SIG-M5 (cell line): ENCODE data around the gene TMEM186.
"Not testable (repeated sequence)": the region's sequence is repeated elsewhere in the genome, so short reads cannot be mapped to it uniquely, and the experiment has no call there.

ENCODE experiments used
- DNase-seq: peaks from one replicate; lab custom pipeline; 2025; lab: John Stamatoyannopoulos, UW

The TMEM186 gene, protein sequence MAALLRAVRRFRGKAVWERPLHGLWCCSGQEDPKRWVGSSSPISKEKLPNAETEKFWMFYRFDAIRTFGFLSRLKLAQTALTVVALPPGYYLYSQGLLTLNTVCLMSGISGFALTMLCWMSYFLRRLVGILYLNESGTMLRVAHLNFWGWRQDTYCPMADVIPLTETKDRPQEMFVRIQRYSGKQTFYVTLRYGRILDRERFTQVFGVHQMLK

DNA sequence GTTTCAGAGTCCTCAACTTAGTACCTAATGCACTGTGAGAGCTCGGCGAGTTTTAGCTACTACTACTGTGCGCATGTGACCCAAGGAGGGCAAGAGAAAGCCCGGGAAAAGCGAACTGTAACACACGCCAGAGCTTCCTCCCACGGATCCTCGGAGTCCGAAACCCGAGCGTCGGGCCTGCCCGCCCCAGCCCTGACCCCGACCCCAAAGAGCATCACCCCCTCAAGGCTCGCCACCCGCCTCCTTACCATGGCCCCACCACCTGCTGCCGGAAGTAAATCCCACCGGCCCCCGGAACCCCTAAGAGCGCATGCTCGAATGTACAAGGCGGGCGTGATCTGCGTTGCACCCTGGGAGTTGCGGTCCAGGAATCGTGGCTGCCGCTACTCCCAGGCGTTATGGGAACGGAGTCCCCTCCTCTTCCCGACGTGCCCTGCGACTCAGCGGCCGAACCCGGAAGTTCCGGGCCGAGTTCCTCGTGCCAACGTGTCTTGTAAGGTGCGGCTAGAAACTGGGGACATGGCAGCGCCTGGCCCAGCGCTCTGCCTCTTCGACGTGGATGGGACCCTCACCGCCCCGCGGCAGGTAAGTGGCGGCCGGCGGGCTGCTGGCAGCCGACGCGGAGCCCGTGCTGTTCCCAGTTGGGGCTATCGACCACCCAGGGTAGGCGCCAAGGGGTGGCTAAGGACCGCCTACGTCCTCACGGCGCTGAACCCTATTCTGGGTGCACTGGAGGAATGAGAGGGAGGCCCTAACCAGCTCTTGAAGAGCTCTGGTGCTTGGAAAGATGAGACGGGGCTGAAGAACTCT, at the start of gene TMEM186, which contains the start of gene PMM2:
TMEM186 (minus strand) TSS at position 276 of the 810 bp plus-strand sequence; CDS start at position 251, 25 bp downstream.
PMM2 (plus strand) TSS at position 476 of the 810 bp plus-strand sequence; CDS start at position 520, 44 bp downstream.
- peak; percentile 63 for DNase-seq

DNA sequence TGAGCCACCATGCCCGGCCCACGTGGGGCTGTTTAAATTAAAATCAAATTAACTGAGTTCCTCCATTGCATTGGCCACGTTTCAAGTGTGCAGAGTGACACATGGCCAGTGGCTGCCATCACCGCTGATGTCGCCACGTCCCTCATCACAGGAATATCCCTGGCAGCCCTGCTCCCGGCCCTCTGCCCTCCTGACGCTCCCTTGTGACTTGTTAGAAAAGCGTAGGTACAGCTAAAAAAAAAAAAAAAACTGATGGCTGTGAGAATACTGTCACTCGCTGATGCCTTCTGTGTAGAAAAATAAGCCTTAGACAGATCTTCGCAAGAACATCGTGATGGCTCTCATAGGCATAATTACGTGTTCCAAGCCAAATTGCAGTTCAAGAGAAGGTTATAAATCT, 49.7 kb upstream of the TMEM186 start:
- DNase-seq, result no peak

DNA sequence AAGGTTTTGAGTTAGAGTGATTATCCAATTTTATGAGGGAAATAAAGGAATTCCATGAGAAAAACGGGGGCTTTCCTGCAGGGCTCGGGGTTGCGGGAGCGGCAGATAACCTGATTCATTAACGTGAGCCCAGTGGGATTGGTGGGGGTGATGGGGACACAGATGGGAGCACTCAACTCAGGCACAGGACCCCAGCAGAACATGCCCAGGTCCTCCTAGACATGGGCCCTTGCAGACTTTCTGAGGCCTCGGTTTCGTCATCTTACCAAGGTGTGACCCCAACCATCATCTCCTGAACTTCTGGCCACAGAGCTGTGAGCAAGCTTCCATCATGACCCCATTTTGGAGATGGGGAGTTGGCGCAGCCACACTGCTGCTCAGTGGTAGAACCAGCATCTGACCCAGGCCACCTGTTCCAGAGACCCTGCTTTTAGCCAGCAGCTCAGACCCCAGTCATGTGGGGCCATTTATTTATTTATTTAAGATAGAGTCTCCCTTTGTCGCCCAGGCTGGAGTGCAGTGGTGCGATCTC, 49.0 kb upstream of the TMEM186 start:
- no peak for DNase-seq

DNA sequence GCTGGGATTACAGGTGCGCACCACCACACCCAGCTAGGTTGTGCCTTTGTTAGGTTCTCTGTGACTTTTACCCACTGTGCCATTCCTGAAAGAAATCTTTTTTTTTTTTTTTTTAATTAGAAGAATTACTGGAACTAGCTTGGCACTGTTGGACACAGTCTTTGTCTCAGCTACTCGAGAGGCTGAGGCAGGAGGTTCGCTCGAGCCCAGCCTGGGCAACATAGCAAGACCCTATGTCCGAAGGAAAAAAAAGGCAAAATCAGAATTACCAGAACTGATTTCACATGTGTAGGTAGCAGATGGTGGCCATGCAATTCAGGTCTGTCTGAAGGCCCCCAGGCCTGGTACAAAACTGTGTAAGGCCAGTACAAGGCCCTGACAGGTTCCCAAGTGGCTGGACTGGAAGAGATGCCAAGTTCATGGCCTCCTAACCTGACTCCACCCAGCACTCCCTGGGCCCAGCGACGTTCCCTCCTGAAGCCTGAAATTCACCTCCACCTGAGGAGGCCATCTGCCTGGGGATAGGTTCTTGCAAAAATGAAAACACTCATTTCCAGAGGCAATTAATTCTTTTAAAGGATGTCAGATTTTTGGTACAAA, 48.4 kb upstream of the TMEM186 start:
- no peak for DNase-seq

DNA sequence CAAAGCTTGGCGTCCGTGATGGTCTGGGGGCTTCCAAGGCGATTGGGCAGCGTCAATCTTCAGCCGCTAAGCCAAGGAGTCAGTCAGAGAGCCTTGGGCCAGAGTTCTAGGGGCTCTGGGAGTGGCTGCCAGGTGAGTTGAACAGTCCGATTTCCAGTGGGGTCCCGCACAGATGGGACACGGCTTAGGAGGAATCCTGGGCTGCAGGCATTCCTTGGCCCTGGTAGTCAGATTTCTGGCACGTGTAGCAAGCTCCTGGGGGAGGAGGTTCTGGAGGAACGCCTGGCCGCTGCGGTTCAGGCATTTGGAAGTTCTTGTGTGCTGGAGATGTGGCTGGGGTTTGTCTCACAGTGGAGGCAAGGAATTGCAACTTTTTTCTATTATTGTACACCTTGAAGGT, 45.9 kb upstream of the TMEM186 start:
- not testable (repeated sequence) for DNase-seq

DNA sequence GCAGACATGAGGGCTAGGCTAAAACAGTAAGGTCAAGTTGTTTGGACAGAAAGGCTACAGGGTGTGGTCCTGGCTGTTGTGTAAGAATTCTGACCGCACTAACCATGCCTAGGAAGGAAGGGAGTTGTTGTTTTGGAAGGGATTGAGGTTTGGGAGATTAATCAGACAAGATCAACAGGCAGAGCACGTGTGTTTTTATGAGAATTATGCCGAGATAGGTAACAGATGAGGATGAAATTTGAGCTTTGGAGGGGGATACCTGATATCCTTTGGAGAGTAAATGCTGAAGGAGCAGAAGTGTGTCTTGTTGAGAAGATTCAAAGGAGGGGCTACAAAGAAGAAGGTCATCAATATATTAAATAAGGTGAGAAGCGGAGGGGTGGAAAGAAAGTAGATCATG, 44.6 kb upstream of the TMEM186 start:
- DNase-seq, result not testable (repeated sequence)

DNA sequence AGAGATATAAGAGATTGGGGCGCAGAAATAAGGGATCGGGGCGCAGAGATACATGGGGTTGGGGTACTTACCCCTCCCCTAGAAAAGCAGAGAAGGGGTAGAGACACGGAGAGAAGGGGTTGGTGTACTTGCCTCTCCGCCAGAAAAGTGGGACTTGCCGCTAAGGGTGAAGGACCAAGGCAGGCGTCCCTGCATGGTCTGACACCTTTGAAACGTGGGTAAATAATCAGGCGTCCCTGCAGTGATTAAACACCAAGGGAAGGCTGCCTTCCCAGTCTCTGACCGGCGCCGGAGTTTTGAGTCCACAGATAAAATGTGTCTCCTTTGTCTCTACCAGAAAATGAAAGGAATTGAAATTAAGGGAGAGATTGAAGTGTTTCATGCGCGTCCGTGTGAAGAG, 40.2 kb upstream of the TMEM186 start:
- DNase-seq, result not testable (repeated sequence)

DNA sequence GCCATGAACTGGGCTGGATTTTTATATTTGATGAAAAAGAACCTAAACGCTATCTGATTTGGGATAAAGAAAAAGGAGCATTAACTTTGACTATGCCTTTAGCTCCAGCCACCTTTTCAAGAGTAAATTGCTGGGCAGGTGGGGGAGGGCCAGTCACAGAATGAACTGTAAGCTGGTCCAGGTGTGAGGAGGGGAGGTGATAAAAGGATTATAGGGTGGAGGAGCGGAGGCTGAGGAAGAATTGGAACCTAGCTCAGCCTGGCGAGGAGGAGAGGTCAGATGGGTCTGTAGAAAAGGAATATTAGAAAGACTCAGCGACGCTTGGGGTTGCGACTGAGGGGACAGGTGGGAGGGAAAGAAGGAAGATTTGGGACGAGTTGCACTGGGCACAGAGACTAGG, 39.4 kb upstream of the TMEM186 start:
- not testable (repeated sequence) for DNase-seq

DNA sequence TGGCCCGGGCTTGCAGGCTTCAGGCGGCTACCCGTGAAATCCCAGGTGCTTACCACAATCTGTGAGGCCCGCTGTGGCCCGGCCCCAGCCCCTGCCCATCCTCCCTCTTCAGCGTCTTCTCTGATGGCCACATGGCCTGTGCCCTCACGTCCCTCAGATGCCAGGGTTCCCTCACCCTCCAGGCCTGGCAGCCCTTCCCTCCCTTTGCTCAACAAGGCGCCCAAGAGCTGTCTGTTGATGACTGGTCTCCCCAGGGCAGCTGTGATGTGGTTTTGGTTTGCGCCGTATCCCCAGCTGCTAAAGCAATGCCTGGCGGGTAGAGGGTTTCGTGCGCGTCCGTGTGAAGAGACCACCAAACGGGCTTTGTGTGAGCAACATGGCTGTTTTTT, 35.3 kb upstream of the TMEM186 start:
- DNase-seq, result no peak

DNA sequence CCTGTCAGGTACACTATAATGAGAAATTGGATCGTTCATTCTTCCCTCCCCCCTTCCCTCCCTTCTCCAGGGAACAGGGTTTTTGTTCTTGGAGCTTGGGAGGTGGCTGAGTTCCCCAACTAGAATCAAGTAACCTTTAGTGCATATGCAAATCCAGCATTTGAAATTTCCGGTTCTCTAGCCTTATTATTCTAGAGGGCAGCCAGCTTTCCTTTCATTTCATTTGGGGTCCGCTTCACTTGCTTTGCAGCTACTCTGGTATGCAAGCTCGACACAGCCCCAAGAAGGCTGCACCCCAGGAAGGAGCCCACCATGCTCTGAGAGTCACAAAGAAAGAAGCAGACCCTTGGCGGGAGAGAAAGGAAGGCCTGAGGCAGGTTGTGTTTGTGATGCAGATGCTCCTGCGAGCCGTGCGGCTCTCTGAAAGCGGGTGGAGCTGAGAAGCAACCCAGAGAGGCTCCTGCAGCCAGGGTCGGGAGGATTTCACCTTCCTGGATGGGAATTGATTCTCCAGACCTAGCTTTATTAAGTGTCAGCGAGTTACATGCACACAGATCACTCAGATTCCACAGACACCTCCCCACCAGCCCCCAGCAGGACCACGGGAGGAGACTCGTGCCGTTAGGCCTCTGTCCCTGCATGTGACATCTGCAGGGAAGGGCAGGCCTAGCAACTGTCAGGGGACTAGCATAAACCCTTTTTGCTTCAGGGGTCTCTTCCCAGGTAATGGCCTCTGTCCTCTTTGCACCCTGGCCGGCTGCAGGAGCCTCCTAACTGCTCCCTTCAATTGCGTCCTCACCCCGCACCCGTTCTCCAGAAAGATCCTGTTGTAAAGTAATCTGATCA, 34.7 kb upstream of the TMEM186 start:
- no peak for DNase-seq

DNA sequence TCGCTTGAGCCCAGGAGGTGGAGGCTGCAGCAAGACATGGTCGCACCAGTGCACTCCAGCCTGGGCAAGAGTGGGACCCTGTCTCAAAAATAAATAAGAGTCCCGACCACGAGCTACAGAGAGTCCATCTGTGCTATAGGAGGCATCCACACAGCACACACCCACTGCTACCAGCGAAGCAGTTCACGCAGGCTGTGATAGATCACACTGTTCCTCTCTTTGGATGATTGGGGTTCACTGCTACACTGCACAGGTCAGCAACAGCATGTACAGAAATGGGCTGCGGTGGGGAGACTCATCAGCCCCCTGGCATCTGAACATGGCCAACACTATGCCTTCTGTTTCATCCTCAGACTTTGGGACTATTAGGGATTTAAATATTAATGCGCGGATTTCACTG, 34.0 kb upstream of the TMEM186 start:
- DNase-seq, result no peak

DNA sequence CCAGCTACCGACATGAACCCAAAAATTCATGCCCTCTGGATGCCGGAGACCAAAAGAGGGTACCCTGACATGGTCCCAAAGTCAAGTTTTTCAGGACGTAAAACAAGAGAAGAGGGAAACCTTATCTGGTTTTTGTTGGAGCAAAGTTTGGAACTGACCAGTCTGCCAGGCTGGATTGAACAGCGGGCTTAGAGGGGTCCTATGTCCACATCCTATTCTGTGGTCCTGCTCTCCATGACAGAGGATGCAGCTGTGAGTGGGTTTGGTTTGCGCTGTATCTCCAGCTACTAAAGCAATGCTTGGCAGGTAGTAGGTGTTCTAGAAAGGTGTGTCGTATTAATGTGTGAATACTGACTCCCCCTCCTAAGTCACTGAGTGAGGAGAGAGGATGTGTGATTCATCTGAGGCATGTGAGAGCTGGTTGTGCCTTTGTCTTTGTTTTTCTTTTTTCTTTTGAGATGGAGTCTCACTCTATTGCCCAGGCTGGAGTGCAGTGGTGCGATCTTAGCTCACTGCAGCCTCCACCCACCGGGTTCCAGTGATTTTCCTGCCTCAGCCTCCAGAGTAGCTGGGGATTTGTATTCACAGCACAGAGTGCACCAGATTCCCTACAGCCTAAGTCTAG, 31.2 kb upstream of the TMEM186 start:
- no peak for DNase-seq

DNA sequence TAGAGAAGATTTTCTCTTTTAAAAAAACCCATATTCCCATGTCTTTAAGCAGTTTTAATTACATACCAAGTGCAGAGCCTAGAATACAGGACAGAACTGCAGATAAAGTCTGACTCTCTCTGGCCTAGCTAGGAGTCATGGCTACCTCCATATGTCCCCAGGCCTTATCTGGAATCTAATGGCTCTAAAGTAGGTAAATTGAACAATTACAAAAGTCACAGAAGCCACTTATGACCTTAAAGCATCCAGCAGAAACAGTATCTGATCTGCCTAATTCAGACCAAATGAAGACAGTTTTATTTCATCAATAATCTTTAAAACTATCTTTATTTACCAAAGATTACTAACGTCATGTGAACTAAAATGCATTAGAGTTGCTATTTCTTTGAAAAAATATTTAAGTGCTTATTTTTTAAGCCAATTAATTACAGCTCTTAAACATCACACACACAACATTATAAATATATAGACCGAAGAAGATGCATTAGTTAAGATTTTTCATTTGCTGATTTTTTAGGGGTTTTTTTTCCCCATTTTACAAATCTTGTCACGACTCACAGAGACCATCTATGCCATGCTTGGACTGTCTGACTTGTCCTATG, 28.9 kb upstream of the TMEM186 start:
- DNase-seq, result no peak

DNA sequence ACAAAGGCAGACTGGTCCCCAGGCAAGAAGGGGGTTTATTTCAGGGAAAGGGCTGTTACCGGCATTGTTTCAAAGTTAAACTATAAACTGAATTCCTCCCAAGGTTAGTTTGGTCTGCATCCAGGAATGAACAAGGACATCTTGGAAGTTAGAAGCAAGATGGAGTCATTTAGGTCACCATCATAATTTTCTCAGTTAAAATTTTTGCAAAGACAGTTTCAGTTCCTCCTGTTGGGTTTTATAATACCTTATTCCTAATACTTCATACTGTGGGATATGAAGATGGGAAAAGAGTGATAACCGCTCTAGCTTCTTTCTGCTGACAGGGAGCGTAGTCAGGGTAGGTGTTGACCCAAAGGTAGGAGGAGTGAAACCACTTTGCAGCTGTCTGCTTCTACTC, 25.0 kb upstream of the TMEM186 start:
- no peak for DNase-seq

DNA sequence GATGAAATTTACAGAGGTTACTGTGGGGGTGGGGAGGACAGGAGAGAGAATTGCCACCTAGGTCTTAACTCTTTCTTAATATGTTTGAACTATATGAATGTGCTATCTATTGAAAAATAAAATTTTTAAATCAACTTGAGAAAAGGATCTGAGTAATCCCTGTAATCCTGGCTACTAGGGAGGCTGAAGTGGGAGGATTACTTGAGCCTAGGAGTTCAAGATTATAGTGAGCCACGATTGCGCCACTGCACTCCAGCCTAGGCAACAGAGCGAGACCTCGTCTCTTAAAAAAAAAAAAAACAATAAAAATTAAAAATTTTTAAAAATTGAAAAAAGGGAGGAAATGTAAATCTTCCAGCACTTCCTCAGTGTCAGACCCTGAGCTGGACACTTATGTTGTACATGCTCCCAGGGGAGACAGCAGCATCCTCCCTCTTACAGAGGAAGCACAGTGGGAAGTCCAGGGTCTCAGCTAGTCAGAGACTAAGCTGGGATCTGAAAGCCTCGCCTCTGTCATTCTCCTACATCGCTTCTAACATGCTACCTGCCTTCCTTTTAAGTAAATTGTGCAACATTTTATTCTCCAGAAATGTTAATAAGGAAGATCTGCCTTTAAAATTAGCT, 22.1 kb upstream of the TMEM186 start:
- DNase-seq, result no peak

DNA sequence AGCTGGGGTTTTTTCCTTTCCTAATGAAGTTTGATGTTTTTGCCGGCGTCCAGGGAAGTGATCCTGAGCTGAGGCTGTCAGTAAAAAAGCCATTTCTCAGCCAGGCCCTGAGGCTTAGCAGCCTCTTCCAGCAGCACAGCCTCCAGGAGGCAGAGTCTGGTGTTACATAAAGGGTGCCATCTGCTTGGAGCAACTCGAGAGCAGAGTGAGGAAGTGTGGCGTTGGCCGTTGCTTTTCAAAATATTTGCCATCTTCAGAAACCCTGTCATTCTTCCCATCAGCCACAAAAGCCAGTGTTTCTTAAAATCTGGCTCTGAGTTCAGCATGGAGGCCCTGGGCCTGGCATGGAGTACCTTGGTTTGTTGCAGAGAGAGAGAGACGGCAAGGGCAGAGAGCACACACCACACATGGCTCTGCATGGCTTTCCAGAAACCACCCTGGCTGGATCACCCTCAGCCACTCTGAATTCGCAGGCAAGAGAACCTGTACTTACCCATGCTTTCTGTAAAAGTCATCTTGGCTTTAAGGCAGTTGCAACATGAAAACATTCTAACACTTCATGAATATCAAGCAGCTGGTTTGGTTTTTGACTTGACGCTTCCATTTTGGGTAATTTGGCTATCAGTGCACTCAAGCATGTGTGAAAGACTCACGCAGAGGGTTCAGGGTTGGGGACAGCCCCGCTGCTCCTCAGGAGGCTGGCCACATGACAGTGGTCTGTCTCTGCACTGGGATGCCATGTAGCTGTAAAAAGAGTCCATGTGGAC, 21.2 kb upstream of the TMEM186 start:
- DNase-seq, result no peak

DNA sequence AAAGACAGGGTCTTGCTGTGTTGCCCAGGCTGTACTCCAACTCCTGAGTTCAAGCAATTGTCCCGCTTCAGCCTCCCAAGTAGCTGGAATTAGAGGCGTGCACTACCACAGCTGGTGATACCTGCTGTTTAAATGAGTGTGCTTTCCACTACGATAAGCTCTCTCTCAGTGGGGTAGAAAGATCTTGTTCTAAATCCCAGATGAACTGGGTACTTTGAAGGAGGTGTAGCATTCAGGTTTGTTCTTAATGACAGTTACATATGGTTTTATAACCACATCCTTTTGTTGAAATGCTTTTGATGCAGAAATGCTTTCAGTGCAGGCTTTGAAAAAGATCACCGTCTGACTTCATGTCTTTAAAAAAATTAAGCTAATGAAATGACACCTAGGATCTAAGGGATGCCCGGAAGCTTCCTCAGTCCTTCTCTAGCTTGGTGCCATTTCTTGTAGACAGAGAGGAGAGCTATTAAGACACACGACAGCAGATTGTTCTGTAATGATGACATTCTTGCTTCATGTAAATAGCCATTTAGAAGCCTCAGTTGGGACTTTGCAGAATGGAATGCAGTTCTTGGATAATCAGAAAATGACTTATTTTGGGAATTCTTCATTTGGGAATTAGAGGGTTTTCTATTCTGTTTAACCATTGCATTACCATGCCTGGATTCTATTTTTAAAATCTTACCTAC, 19.7 kb upstream of the TMEM186 start:
- DNase-seq, result no peak

DNA sequence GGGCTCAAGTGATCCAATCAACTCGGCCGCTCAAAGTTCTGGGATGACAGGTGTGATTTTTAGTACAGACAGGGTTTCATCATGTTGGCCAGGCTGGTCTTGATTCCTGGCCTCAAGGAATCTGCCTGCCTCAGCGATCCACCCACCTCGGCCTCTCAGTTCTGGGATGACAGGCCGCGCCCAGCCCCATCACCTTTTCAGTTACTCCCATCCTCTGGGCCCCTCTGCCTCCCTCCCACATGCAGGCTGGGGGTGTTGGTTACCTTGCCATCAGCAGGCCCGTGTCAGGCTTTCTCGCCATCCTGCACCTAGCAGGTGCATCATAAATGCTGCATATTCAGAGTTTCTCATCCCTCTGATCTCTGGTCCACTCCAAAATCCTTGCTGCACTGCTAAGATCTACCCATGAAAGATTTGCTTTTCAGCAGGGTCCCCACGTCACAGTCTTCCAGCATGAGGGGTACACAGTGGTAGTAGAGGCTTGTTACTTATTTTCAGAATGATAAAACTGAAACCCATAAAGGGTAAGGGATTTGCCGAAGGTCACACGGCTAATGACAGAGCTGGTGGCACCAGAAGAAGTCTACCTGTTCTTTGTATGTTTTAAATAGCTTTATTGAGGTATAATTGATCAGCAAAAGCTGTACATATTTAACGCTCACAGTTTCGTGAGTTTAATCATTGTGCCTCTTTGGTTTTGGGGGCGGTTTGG, 16.8 kb upstream of the TMEM186 start:
- DNase-seq, result no peak
